PFSK-1 (cell line): Measurements from ENCODE around the gene NMBR.

Experiments used
- FOXP2 ChIP-seq: optimal IDR thresholded peaks from 2 replicates; pipeline ENCODE3; 2011; ENCODE audit warnings: borderline replicate concordance, control low read depth, inconsistent platforms; ENCODE audit not compliant: insufficient read depth; ENCODE audit errors: extremely low read length, extremely low read depth
- POLR2AphosphoS5 ChIP-seq: IDR thresholded peaks from 2 replicates; pipeline ENCODE4 v1.6.1; 2012; ENCODE audit warnings: low read depth, mild to moderate bottlenecking, control low read depth, low read length, moderate library complexity
- REST ChIP-seq, 2 experiments: IDR thresholded peaks; 2 replicates each; pipeline versions ENCODE4 v1.6.1 to v1.8.0; 2011 to 2012; ENCODE audit warnings: low read depth in 2 of 2, low read length in 2 of 2, control low read depth in 1 of 2, inconsistent platforms in 1 of 2, mild to moderate bottlenecking in 1 of 2, moderate library complexity in 1 of 2; ENCODE audit not compliant: insufficient read depth in 1 of 2
- TAF1 ChIP-seq: IDR thresholded peaks from 2 replicates; pipeline ENCODE4 v1.6.1; 2012; ENCODE audit warnings: low read length, control low read depth, borderline replicate concordance; ENCODE audit not compliant: insufficient read depth

GRCh38 chr6:142074516-142074915, 72.4 kb downstream of the NMBR start:
- TF ChIP-seq POLR2AphosphoS5 (no peak), REST (IDR thresholded peaks at IDR 0.05; ENCODE audit: insufficient read depth in 1 of 2, low read depth in 2 of 2, low read length in 2 of 2) (no peak), TAF1 (no peak), FOXP2 (no peak)
